Activated CD4-positive, alpha-beta memory T cell treated with anti-CD3 and anti-CD28 coated beads for 36 hours (primary cell): ENCODE data around the gene PAGE5. TPM values are rescaled to one million over a fixed set of nuclear protein-coding genes. Genes with fewer than 3 reads are reported as not detected.

Source experiments
- CTCF ChIA-PET: fragments of 350-600 bp; sonication (Branson Sonifier 250); formaldehyde crosslinking; loops from one replicate; lab custom pipeline; 2021; ENCODE audit warnings: antibody characterized with exemption, inconsistent platforms; lab: Charles Lee
- POLR2A ChIA-PET: fragments of 350-600 bp; sonication (Branson Sonifier 250); formaldehyde crosslinking; loops from one replicate; lab custom pipeline; 2021; ENCODE audit warnings: antibody characterized with exemption; lab: Charles Lee
- DNase-seq: peaks from one replicate; pipeline ENCODE4 v3.0.0-alpha.2; 2020
- H3K27ac Mint-ChIP-seq: one replicate; pipeline ENCODE4 v1.8.0; 2021; ENCODE audit warnings: mixed read lengths
- H3K27me3 Mint-ChIP-seq: one replicate; pipeline ENCODE4 v1.8.0; 2021; ENCODE audit warnings: mixed read lengths
- H3K36me3 Mint-ChIP-seq: one replicate; pipeline ENCODE4 v1.8.0; 2021; ENCODE audit warnings: mixed read lengths
- H3K4me1 Mint-ChIP-seq: one replicate; pipeline ENCODE4 v1.8.0; 2021; ENCODE audit warnings: low read depth, mixed read lengths
- H3K4me3 Mint-ChIP-seq: one replicate; pipeline ENCODE4 v1.8.0; 2021; ENCODE audit warnings: mild to moderate bottlenecking, mixed read lengths
- H3K9me3 Mint-ChIP-seq: one replicate; pipeline ENCODE4 v1.8.0; 2021; ENCODE audit warnings: mixed read lengths
- intact Hi-C: fragments of 100-400 bp; cut with micrococcal nuclease; formaldehyde crosslinking; loops from one replicate; pipeline ENCODE4 v1.15.1; 2023
- total RNA-seq, 2 experiments: library from RNA; stranded (reverse); gene quantifications; one replicate each; pipeline ENCODE4 v1.2.3, GENCODE V29; 2021

Gene PAGE5, protein sequence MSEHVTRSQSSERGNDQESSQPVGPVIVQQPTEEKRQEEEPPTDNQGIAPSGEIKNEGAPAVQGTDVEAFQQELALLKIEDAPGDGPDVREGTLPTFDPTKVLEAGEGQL
- total RNA-seq = under 1 TPM; 0.68 to 0.88 TPM

- no peak for DNase-seq
- Mint-ChIP-seq H3K27ac (no peak within 1 kb of the TSS), H3K36me3 (no peaks in the 10 kb centered on the region), H3K9me3 (no peaks in the 10 kb centered on the region), H3K4me1 (no peaks in the 10 kb centered on the region), H3K4me3 (no peak within 1 kb of the TSS), H3K27me3 (no peaks in the 10 kb centered on the region)
- intact Hi-C loops = no loop called here
- ChIA-PET POLR2A (no interaction called here), CTCF (no interaction called here)
Observed at GRCh38 chrX:55220119-55220794, at the start of gene PAGE5. PAGE5 (plus strand) TSS chrX:55220346; CDS start chrX:55221383, 1,037 bp downstream.

- H3K4me3 Mint-ChIP-seq = no peak overlapping the region
- no peaks in the 10 kb centered on the region for H3K36me3 Mint-ChIP-seq
- CTCF ChIA-PET = no interaction called here
- no peaks in the 10 kb centered on the region for H3K4me1 Mint-ChIP-seq
- no peak for DNase-seq
- H3K9me3 Mint-ChIP-seq = peaks cover 2% of the 10 kb centered on the region
- intact Hi-C loops = no loop called here
- H3K27me3 Mint-ChIP-seq = peaks cover 1% of the 10 kb centered on the region
- no peak overlapping the region for H3K27ac Mint-ChIP-seq
- POLR2A ChIA-PET = no interaction called here
Observed at GRCh38 chrX:55187281-55187680, 32.9 kb upstream of the PAGE5 start.

DNA sequence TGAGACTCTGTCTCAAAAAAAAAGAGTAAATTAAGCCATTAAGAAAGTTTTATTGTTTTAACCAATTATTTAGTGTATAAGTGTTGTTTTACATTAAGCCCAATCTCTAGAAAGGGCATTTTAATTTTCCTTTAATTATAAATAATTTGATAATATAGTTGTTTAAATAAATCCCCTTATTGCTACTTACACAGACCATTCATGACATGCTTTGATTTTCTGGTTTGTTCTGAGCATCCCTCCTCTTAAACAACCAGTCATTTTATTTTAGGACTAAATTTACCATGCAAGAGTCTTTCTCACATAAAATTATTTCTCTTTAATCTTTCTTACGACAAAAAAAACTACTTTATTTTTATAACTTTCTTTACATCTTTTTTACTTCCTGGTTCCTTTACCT is 23.5 kb upstream of the PAGE5 start:
- no peak overlapping the region for H3K27ac Mint-ChIP-seq
- H3K4me1 Mint-ChIP-seq = no peaks in the 10 kb centered on the region
- H3K4me3 Mint-ChIP-seq = no peak overlapping the region
- no peak for DNase-seq
- no peaks in the 10 kb centered on the region for H3K27me3 Mint-ChIP-seq
- peaks cover 1% of the 10 kb centered on the region for H3K36me3 Mint-ChIP-seq
- POLR2A ChIA-PET = no interaction called here
- H3K9me3 Mint-ChIP-seq = peaks cover 4% of the 10 kb centered on the region
- CTCF ChIA-PET = interaction anchor here (0.6 kb wide), 1 partner anchor 500 kb away, joined by 4 read pairs; no protein-coding TSS in a partner anchor
- intact Hi-C loops = no loop called here

- intact Hi-C loops = no loop called here
- Mint-ChIP-seq H3K27ac (no peak overlapping the region), H3K4me1 (no peaks in the 10 kb centered on the region), H3K4me3 (no peak overlapping the region), H3K9me3 (no peaks in the 10 kb centered on the region), H3K36me3 (no peaks in the 10 kb centered on the region), H3K27me3 (no peaks in the 10 kb centered on the region)
- DNase-seq = no peak
- ChIA-PET POLR2A (no interaction called here), CTCF (no interaction called here)
Observed at GRCh38 chrX:55201930-55202579, 18.1 kb upstream of the PAGE5 start.

DNA sequence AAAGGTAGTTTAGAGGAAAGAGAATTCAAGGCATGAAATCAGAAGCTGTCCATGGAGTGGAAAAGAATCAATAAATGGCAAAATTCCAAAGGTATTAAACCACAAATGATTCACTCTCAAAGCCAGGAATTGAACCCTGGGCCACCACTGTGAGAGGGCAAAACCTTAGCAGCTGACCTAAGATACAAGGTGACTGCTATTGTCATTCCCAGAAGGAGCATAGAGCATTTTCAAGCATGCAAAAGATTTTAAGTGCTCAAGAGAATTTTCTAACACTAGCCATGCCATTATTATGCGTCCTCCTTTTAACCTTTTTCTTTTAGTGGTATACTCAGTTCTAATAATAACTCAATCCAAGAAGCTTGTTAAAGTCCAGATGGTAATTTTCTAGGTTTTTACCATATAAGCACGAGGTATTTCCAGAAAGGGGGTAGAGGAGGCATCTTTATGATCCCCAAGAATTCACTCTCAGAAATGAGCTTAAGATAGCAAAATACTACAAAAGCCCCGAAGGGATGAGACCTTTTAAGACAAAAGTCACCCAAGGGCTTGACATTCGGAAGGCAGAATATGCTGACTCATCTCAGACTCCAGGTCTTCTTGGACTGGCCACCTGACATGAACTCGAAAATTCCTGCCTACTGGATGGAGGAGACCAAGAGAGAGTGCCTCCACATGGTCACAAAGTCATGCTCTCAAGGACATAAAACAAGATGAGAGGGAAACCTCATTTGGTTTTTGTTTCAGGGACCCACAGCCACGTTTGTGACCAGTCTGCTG is 13.8 kb upstream of the PAGE5 start:
- DNase-seq = no peak
- Mint-ChIP-seq H3K9me3 (no peaks in the 10 kb centered on the region), H3K4me3 (no peak overlapping the region), H3K27me3 (no peaks in the 10 kb centered on the region), H3K36me3 (no peaks in the 10 kb centered on the region), H3K27ac (no peak overlapping the region), H3K4me1 (no peaks in the 10 kb centered on the region)
- intact Hi-C loops = no loop called here
- POLR2A ChIA-PET = no interaction called here
- CTCF ChIA-PET = no interaction called here

DNA sequence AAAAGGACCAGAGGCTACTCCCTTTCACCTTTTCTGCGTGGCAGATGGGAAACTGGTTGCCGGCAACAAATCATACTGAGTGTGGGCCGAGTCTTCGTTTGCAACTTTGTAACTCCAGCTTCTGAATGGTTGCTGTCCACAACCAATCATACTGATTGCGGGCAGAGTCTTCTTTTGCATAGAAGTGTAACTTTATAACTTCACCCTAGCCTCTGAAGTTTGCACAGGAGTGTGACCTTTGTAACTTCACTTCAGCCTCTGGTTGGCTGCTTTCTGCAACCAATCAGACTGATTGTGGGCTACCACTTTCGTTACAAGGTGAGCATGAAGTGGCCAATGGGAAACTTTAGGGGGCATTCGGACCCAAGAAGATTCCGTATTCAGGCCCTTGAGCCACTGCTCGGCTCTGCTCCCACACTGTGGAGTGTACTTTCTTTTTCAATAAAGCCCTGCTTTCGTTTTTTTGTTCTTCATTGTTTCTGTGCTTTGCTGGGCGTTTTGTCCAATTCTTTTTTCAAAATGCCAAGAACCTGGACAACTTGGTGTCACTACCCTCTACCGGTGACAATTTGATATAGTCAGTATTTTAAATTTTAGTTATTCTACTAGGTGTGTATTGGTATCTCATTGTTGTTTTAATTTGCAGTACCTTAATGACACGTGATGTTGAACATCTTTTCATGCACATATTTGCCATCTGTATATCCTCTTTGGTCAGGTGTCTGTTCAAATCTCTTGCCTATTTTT is 9.0 kb upstream of the PAGE5 start:
- H3K9me3 Mint-ChIP-seq = no peaks in the 10 kb centered on the region
- H3K27me3 Mint-ChIP-seq = no peaks in the 10 kb centered on the region
- intact Hi-C loops = no loop called here
- no peaks in the 10 kb centered on the region for H3K4me1 Mint-ChIP-seq
- no peak for DNase-seq
- no peak overlapping the region for H3K27ac Mint-ChIP-seq
- CTCF ChIA-PET = no interaction called here
- H3K4me3 Mint-ChIP-seq = no peak overlapping the region
- no peaks in the 10 kb centered on the region for H3K36me3 Mint-ChIP-seq
- POLR2A ChIA-PET = no interaction called here

DNA sequence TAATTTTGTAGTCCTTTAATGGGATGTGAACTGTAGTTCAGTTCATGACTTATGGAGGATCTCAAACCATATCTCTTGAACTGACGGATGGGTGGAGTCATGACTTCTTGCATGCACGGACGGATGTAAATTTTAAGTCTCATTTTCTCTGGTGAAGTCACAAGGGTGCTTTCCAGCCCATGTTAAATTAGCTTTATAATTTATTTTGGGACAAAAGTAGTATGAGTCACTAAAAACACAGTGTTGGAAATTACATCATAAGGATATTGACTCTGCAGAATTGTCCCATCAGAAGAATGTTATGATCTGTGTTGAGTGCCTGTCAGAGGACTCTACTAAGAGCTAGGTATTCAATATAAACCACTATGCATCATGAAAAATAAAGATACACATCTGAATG is 6.8 kb upstream of the PAGE5 start:
- Mint-ChIP-seq H3K27ac (no peak overlapping the region), H3K36me3 (no peaks in the 10 kb centered on the region), H3K27me3 (no peaks in the 10 kb centered on the region), H3K9me3 (no peaks in the 10 kb centered on the region), H3K4me1 (no peaks in the 10 kb centered on the region), H3K4me3 (no peak overlapping the region)
- intact Hi-C loops = no loop called here
- POLR2A ChIA-PET = no interaction called here
- CTCF ChIA-PET = no interaction called here
- no peak for DNase-seq

GRCh38 chrX:55240788-55241340 is 20.7 kb downstream of the PAGE5 start:
- Mint-ChIP-seq H3K27me3 (no peaks in the 10 kb centered on the region), H3K36me3 (no peaks in the 10 kb centered on the region), H3K4me1 (no peaks in the 10 kb centered on the region), H3K4me3 (no peak overlapping the region), H3K9me3 (no peaks in the 10 kb centered on the region), H3K27ac (no peak overlapping the region)
- CTCF ChIA-PET = no interaction called here
- no peak for DNase-seq
- intact Hi-C loops = no loop called here
- POLR2A ChIA-PET = no interaction called here

GRCh38 chrX:55253528-55253927 is 33.4 kb downstream of the PAGE5 start:
- H3K4me1 Mint-ChIP-seq = no peaks in the 10 kb centered on the region
- ChIA-PET POLR2A (no interaction called here), CTCF (no interaction called here)
- no peaks in the 10 kb centered on the region for H3K9me3 Mint-ChIP-seq
- H3K27me3 Mint-ChIP-seq = no peaks in the 10 kb centered on the region
- H3K27ac Mint-ChIP-seq = no peak overlapping the region
- H3K36me3 Mint-ChIP-seq = no peaks in the 10 kb centered on the region
- intact Hi-C loops = no loop called here
- DNase-seq = no peak
- H3K4me3 Mint-ChIP-seq = no peak overlapping the region

DNA sequence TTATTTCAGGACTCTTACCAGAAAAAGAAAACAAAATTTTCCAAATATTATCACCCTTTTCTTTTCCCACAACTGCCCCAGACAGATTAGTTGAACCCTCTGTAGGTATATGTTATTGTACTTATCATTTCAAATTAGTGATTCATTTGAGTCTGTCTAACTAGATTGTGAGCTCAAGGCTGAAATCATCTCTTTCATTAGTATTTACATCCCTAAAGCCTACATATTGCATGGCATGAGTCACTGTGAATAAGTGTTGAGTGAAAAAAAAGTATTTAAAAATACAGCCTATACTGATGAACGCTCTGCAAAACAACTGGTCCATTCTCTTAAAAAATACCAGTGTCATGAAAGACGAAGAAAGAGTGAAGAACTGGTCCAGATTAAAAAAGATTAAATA is 40.7 kb downstream of the PAGE5 start:
- CTCF ChIA-PET = no interaction called here
- Mint-ChIP-seq H3K4me3 (no peak overlapping the region), H3K27me3 (no peaks in the 10 kb centered on the region), H3K36me3 (no peaks in the 10 kb centered on the region), H3K4me1 (no peaks in the 10 kb centered on the region), H3K27ac (no peak overlapping the region), H3K9me3 (no peaks in the 10 kb centered on the region)
- no peak for DNase-seq
- intact Hi-C loops = no loop called here
- POLR2A ChIA-PET = no interaction called here

GRCh38 chrX:55264816-55265215 is 44.7 kb downstream of the PAGE5 start, which contains the start of gene PAGE3:
PAGE3 (minus strand) TSS chrX:55264916; CDS start chrX:55263903, 1,013 bp downstream.
- H3K27ac Mint-ChIP-seq = no peak within 1 kb of the TSS
- no peaks in the 10 kb centered on the region for H3K9me3 Mint-ChIP-seq
- no peaks in the 10 kb centered on the region for H3K4me1 Mint-ChIP-seq
- H3K4me3 Mint-ChIP-seq = no peak within 1 kb of the TSS
- no peak for DNase-seq
- no peaks in the 10 kb centered on the region for H3K36me3 Mint-ChIP-seq
- intact Hi-C loops = no loop called here
- ChIA-PET CTCF (interaction anchor here (0.5 kb wide), 1 partner anchor 79 kb away, joined by 3 read pairs; no protein-coding TSS in a partner anchor), POLR2A (no interaction called here)
- no peaks in the 10 kb centered on the region for H3K27me3 Mint-ChIP-seq
